ENCODE measurements around the gene HSPA4. TPM values are rescaled to one million over a fixed set of nuclear protein-coding genes. Genes with fewer than 3 reads are reported as not detected.

Gene HSPA4
- total and polyA plus RNA-seq, 2 of the 13 experiments (the other 11 are each of a cell fraction or from before 2014, with no cell fraction given) = 36.6 to 231 TPM

GRCh38 chr5:133054697-133055471, 3.1 kb downstream of the HSPA4 start (continued):
- no peak for TF ChIP-seq KLF12 (CRISPR knock-in tag; IDR thresholded peaks at IDR 0.05; ENCODE audit: borderline replicate concordance)
- peak in 1 of 2 experiments; percentile 4; a peak in 1 of 4 replicates for TF ChIP-seq MAFK (conservative IDR thresholded peaks at IDR 0.05 in 1 of 2, IDR thresholded peaks at IDR 0.05 in 1 of 2; ENCODE audit: low read length in 2 of 2)
- TF ChIP-seq RNF2 (conservative IDR thresholded peaks at IDR 0.05; ENCODE audit: low read depth) = no peak
- TF ChIP-seq SAP130 (CRISPR knock-in tag; IDR thresholded peaks at IDR 0.05; ENCODE audit: low read depth) = peak; percentile 30; the same call in 1 of the 2 replicates
- TF ChIP-seq TOPORS (CRISPR knock-in tag; IDR thresholded peaks at IDR 0.05) = no peak
- TF ChIP-seq KDM5A (IDR thresholded peaks at IDR 0.05; ENCODE audit: borderline replicate concordance, low read length) = no peak

GRCh38 chr5:133056891-133057290, 5.1 kb downstream of the HSPA4 start:
- Histone ChIP-seq H2AFZ (ENCODE audit: low read length) (no peak overlapping the region), H3K27me3 (ENCODE audit: control insufficient read depth in 1 of 2, insufficient read depth in 2 of 2, low read length in 2 of 2) (no peaks in the 10 kb centered on the region), H4K20me1 (ENCODE audit: insufficient read depth, low read length) (peaks cover 44% of the 10 kb centered on the region), H3K9ac (ENCODE audit: insufficient read depth, low read depth, low read length) (no peak overlapping the region), H3K9me3 (ENCODE audit: low read length) (no peaks in the 10 kb centered on the region), H3K4me1 (ENCODE audit: insufficient read depth, low read length) (peaks cover 58% of the 10 kb centered on the region), H3K27ac (ENCODE audit: extremely low read length, insufficient read depth, low read length) (no peak overlapping the region), H3K4me2 (ENCODE audit: low read depth, low read length) (peak overlapping the region; percentile 40; the same call in 1 of the 2 replicates), H3K36me3 (replicated peaks in 1 of 2; ENCODE audit: control insufficient read depth in 1 of 2, insufficient read depth in 2 of 2, low read length in 2 of 2) (no peaks in the 10 kb centered on the region), H3K79me2 (ENCODE audit: insufficient read depth, low read length) (peaks cover 96% of the 10 kb centered on the region), H3K4me3 (replicated peaks in 1 of 3; ENCODE audit: insufficient read depth in 1 of 3, low read depth in 2 of 3, low read length in 3 of 3) (peak overlapping the region in 1 of 3 experiments; percentile 35; a peak in 1 of 6 replicates)
- no TSS peak for BruUV-seq (replicated peaks)
- POLR2A ChIA-PET = interaction anchor here (1.1 kb wide), 1 partner anchor 15 kb away, joined by 4 read pairs; no protein-coding TSS in a partner anchor
- CTCF ChIA-PET (ENCODE audit: low intra/inter-chr PET ratio, low total read pairs) = no interaction called here
- ATAC-seq (no peak), DNase-seq (ENCODE audit: low spot score) (no peak), FAIRE-seq (no peak)
- intact Hi-C loops (cut with micrococcal nuclease; ENCODE audit: unreplicated experiment) (no loop called here), in situ Hi-C loops (cut with HindIII; ENCODE audit: extremely low pct_ligation_motif_present, low pct_unique_long_range_greater_than_20kb) (no loop called here)
- TF ChIP-seq ZNF660 (CRISPR knock-in tag; IDR thresholded peaks at IDR 0.05; ENCODE audit: borderline replicate concordance, low read depth) (no peak), SAP130 (CRISPR knock-in tag; IDR thresholded peaks at IDR 0.05; ENCODE audit: low read depth) (no peak), MIXL1 (CRISPR knock-in tag; IDR thresholded peaks at IDR 0.05) (peak; percentile 95), TFDP1 (CRISPR knock-in tag; IDR thresholded peaks at IDR 0.05; ENCODE audit: borderline replicate concordance) (no peak), CBX5 (CRISPR knock-in tag; IDR thresholded peaks at IDR 0.05; ENCODE audit: borderline replicate concordance) (no peak), CREM (IDR thresholded peaks at IDR 0.05) (0 out of 2 replicates have a peak, but pooled peaks have one; percentile 13), CREM (CRISPR knock-in tag; IDR thresholded peaks at IDR 0.05) (no peak), PATZ1 (CRISPR knock-in tag; IDR thresholded peaks at IDR 0.05) (no peak), CBX2 (IDR thresholded peaks at IDR 0.05; ENCODE audit: low read depth, low read length) (no peak), CBX2 (CRISPR knock-in tag; IDR thresholded peaks at IDR 0.05; ENCODE audit: low read depth) (no peak)
- WGBS (ENCODE audit: low lambda C conversion rate) = 86% methylated on average over 1 of the region's 1 CpG
